ENCODE measurements around the gene TOR4A. TPM values are rescaled to one million over a fixed set of nuclear protein-coding genes. Genes with fewer than 3 reads are reported as not detected.

Gene TOR4A
- total RNA-seq, 1 donor from 2014 or later: 37.7 TPM

- peak overlapping the region; percentile 70 for H3K27ac Mint-ChIP-seq (ENCODE audit: unreplicated experiment)
- peaks cover 19% of the 10 kb centered on the region for H3K4me1 Mint-ChIP-seq (ENCODE audit: unreplicated experiment)
- TF ChIP-seq CTCF (IDR thresholded peaks at IDR 0.05; ENCODE audit: unreplicated experiment): no peak
- no peaks in the 10 kb centered on the region for H3K9me3 Mint-ChIP-seq (ENCODE audit: unreplicated experiment)
- peak; percentile 78 for DNase-seq (ENCODE audit: low spot score)
- H3K36me3 Mint-ChIP-seq (ENCODE audit: low read depth, unreplicated experiment): no peaks in the 10 kb centered on the region
- peaks cover 7% of the 10 kb centered on the region for H3K27me3 Mint-ChIP-seq (ENCODE audit: unreplicated experiment)
- no peak overlapping the region for H3K4me3 Mint-ChIP-seq (ENCODE audit: unreplicated experiment)
Observed at GRCh38 chr9:137306066-137306849, 28.7 kb downstream of the TOR4A start.

- Mint-ChIP-seq H3K9me3 (ENCODE audit: unreplicated experiment) (no peaks in the 10 kb centered on the region), H3K4me1 (ENCODE audit: unreplicated experiment) (peaks cover 19% of the 10 kb centered on the region), H3K27me3 (ENCODE audit: unreplicated experiment) (peaks cover 7% of the 10 kb centered on the region), H3K36me3 (ENCODE audit: low read depth, unreplicated experiment) (no peaks in the 10 kb centered on the region), H3K4me3 (ENCODE audit: unreplicated experiment) (no peak overlapping the region), H3K27ac (ENCODE audit: unreplicated experiment) (peak overlapping the region; percentile 70)
- TF ChIP-seq CTCF (IDR thresholded peaks at IDR 0.05; ENCODE audit: unreplicated experiment): no peak
- no peak for DNase-seq (ENCODE audit: low spot score)
Observed at GRCh38 chr9:137306850-137307254, 29.3 kb downstream of the TOR4A start.

- H3K9me3 Mint-ChIP-seq (ENCODE audit: unreplicated experiment): no peaks in the 10 kb centered on the region
- H3K36me3 Mint-ChIP-seq (ENCODE audit: low read depth, unreplicated experiment): no peaks in the 10 kb centered on the region
- no peak overlapping the region for H3K27ac Mint-ChIP-seq (ENCODE audit: unreplicated experiment)
- TF ChIP-seq CTCF (IDR thresholded peaks at IDR 0.05; ENCODE audit: unreplicated experiment): no peak
- H3K27me3 Mint-ChIP-seq (ENCODE audit: unreplicated experiment): peaks cover 7% of the 10 kb centered on the region
- H3K4me1 Mint-ChIP-seq (ENCODE audit: unreplicated experiment): peaks cover 19% of the 10 kb centered on the region
- no peak overlapping the region for H3K4me3 Mint-ChIP-seq (ENCODE audit: unreplicated experiment)
- DNase-seq (ENCODE audit: low spot score): no peak
Observed at GRCh38 chr9:137307255-137308056, 29.9 kb downstream of the TOR4A start.

GRCh38 chr9:137308057-137308619 is 30.6 kb downstream of the TOR4A start:
- Mint-ChIP-seq H3K27ac (ENCODE audit: unreplicated experiment) (no peak overlapping the region), H3K4me3 (ENCODE audit: unreplicated experiment) (no peak overlapping the region), H3K9me3 (ENCODE audit: unreplicated experiment) (no peaks in the 10 kb centered on the region), H3K36me3 (ENCODE audit: low read depth, unreplicated experiment) (no peaks in the 10 kb centered on the region), H3K4me1 (ENCODE audit: unreplicated experiment) (peaks cover 17% of the 10 kb centered on the region), H3K27me3 (ENCODE audit: unreplicated experiment) (peaks cover 7% of the 10 kb centered on the region)
- DNase-seq (ENCODE audit: low spot score): no peak
- no peak for TF ChIP-seq CTCF (IDR thresholded peaks at IDR 0.05; ENCODE audit: unreplicated experiment)
